ENCODE results near the gene NDEL1. TPM values are rescaled to one million over a fixed set of nuclear protein-coding genes. Genes with fewer than 3 reads are reported as not detected.

Gene NDEL1
- total and polyA plus RNA-seq, 2 donors (not counting 3 experiments of a cell fraction or from before 2014, with no cell fraction given) = 60.0 to 87.4 TPM

GRCh38 chr17:8387914-8388651 is 47.6 kb upstream of the NDEL1 start:
- no peak overlapping the region for H3K4me2 ChIP-seq (ENCODE audit: insufficient read depth, low read length)
- no peak for TF ChIP-seq MYC (IDR thresholded peaks at IDR 0.05; ENCODE audit: low read depth, low read length)
- TF ChIP-seq, protein P1, sequence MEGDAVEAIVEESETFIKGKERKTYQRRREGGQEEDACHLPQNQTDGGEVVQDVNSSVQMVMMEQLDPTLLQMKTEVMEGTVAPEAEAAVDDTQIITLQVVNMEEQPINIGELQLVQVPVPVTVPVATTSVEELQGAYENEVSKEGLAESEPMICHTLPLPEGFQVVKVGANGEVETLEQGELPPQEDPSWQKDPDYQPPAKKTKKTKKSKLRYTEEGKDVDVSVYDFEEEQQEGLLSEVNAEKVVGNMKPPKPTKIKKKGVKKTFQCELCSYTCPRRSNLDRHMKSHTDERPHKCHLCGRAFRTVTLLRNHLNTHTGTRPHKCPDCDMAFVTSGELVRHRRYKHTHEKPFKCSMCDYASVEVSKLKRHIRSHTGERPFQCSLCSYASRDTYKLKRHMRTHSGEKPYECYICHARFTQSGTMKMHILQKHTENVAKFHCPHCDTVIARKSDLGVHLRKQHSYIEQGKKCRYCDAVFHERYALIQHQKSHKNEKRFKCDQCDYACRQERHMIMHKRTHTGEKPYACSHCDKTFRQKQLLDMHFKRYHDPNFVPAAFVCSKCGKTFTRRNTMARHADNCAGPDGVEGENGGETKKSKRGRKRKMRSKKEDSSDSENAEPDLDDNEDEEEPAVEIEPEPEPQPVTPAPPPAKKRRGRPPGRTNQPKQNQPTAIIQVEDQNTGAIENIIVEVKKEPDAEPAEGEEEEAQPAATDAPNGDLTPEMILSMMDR (IDR thresholded peaks at IDR 0.05; ENCODE audit: extremely low read depth in 1 of 2, insufficient read depth in 1 of 2, low read depth in 1 of 2, low read length in 2 of 2) = no peak
- TF ChIP-seq EZH2 (IDR thresholded peaks at IDR 0.05; ENCODE audit: borderline replicate concordance, low read depth, low read length, severe bottlenecking) = no peak
- no peak for TF ChIP-seq MAX (IDR thresholded peaks at IDR 0.05; ENCODE audit: insufficient read depth, insufficient read length)
- no peak for TF ChIP-seq POLR2AphosphoS5 (IDR thresholded peaks at IDR 0.05; ENCODE audit: insufficient read depth, low read depth, low read length)
- TF ChIP-seq GATA2 (IDR thresholded peaks at IDR 0.05; ENCODE audit: insufficient read depth, insufficient read length, low read depth, low read length) = no peak
- TF ChIP-seq JUN (IDR thresholded peaks at IDR 0.05; ENCODE audit: borderline replicate concordance, insufficient read depth, insufficient read length, low read depth) = no peak
- TF ChIP-seq FOS (IDR thresholded peaks at IDR 0.05; ENCODE audit: borderline replicate concordance, insufficient read depth, low read length) = no peak
- TF ChIP-seq POLR2A (IDR thresholded peaks at IDR 0.05; ENCODE audit: low read depth, low read length) = no peak
- no peak overlapping the region for H3K27ac ChIP-seq (ENCODE audit: insufficient read depth, low read depth, low read length)
- no TSS peak for BruUV-seq (replicated peaks)
- no peaks in the 10 kb centered on the region for H4K20me1 ChIP-seq (replicated peaks; ENCODE audit: control insufficient read depth, extremely low read depth, insufficient read depth, low read length)
- no peaks in the 10 kb centered on the region for H3K36me3 ChIP-seq (ENCODE audit: control insufficient read depth in 2 of 2, extremely low read depth in 1 of 2, insufficient read depth in 2 of 2, low read length in 2 of 2)
- intact Hi-C loops (cut with micrococcal nuclease) (no loop called here), dilution Hi-C loops (cut with MboI; ENCODE audit: extremely low pct_ligation_motif_present, low sequenced_read_pairs) (no loop called here)
- H3K4me3 ChIP-seq (replicated peaks in 1 of 3; ENCODE audit: insufficient read depth in 1 of 3, low read depth in 1 of 3, low read length in 3 of 3) = no peak overlapping the region
- H3K9me3 ChIP-seq (replicated peaks; ENCODE audit: control insufficient read depth, insufficient read depth, low read length) = no peaks in the 10 kb centered on the region
- H3K79me2 ChIP-seq (ENCODE audit: control insufficient read depth, insufficient read depth, low read length) = no peaks in the 10 kb centered on the region
- no peak for DNase-seq (ENCODE audit: low read depth, low spot score)
- H3K27me3 ChIP-seq (ENCODE audit: control insufficient read depth in 2 of 2, insufficient read depth in 2 of 2, low read length in 2 of 2) = peaks cover 0 to 2% of the 10 kb centered on the region in 2 experiments
- no peak overlapping the region for H3K9ac ChIP-seq (replicated peaks; ENCODE audit: extremely low read depth, insufficient read depth, low read length)
- no peak overlapping the region for H2AFZ ChIP-seq (ENCODE audit: low read depth, low read length)
- ChIA-PET CTCF (interaction anchor here (3.8 kb wide), 1 partner anchor 358 kb away, joined by 19 read pairs; no protein-coding TSS in a partner anchor), POLR2A (no interaction called here)
- H3K9me1 ChIP-seq (replicated peaks; ENCODE audit: control insufficient read depth, extremely low read depth, insufficient read depth, low read length) = no peaks in the 10 kb centered on the region
- FAIRE-seq = no peak
- peaks cover 13% of the 10 kb centered on the region for H3K4me1 ChIP-seq (ENCODE audit: control insufficient read depth, extremely low read depth, insufficient read depth, low read length)
